ENCODE results near the gene BCL7A.

DNA sequence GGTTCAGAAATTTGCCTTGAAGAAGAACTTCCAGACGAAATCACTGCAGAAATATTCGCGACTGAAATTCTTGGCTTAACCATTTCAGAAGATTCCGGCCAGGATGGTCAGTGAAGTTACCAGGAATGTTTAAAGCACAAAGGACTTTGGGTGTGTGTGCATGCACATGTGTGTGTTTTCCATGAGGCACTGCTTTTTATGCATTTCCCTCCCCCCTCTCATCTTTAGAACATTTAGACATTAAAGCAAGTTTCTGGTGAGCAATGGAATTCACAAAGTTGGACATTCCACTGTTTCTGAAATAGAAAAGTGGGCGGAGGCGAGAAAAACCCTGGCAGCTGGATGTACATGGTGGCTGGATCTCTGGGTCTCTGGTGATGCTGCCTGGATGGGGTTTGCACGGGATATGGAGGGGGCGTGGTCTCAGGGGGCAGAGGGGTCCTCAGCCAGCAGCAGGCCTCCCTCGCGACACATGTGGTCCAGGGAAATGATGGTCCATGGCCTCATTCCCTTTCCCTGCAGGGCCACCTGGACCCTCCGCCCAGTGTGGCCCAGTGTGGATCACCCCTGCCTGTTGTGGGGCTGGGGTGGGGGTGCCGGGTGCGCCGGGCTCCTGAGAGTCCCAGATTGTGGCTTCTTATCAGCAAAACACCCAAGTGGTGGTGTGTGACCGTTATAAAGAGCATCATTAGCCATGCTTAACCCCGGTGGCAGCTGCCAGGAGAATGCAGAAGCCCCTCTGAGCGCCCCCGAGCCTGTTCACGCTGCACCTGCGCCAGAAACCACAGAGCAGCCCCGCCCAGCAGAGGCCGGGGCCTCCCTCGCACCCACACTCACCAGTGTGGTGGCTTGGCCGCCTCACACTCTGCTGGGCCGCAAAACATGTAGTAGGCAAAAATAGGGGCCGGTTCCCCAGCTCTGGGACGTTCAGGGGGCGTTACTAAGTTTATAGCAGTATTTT, 17.8 kb upstream of the BCL7A start:
- TF ChIP-seq, protein P1, sequence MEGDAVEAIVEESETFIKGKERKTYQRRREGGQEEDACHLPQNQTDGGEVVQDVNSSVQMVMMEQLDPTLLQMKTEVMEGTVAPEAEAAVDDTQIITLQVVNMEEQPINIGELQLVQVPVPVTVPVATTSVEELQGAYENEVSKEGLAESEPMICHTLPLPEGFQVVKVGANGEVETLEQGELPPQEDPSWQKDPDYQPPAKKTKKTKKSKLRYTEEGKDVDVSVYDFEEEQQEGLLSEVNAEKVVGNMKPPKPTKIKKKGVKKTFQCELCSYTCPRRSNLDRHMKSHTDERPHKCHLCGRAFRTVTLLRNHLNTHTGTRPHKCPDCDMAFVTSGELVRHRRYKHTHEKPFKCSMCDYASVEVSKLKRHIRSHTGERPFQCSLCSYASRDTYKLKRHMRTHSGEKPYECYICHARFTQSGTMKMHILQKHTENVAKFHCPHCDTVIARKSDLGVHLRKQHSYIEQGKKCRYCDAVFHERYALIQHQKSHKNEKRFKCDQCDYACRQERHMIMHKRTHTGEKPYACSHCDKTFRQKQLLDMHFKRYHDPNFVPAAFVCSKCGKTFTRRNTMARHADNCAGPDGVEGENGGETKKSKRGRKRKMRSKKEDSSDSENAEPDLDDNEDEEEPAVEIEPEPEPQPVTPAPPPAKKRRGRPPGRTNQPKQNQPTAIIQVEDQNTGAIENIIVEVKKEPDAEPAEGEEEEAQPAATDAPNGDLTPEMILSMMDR (IDR thresholded peaks at IDR 0.05; ENCODE audit: poor library complexity) = no peak
- TF ChIP-seq EZH2 (IDR thresholded peaks at IDR 0.05; ENCODE audit: borderline replicate concordance) = no peak

Measured in hepatocyte (in vitro differentiated cells).